GM21717 (cell line): ENCODE results near the gene BIN2.
"Not testable (repeated sequence)": the region's sequence is repeated elsewhere in the genome, so short reads cannot be mapped to it uniquely, and the experiment has no call there.

Source experiments
- ATAC-seq: cut with Tn5 transposase; IDR thresholded peaks from one replicate; pipeline ENCODE4 v1.9.1; 2021; ENCODE audit warnings: mild to moderate bottlenecking, moderate library complexity; ENCODE audit not compliant: unreplicated experiment

BIN2 gene

DNA sequence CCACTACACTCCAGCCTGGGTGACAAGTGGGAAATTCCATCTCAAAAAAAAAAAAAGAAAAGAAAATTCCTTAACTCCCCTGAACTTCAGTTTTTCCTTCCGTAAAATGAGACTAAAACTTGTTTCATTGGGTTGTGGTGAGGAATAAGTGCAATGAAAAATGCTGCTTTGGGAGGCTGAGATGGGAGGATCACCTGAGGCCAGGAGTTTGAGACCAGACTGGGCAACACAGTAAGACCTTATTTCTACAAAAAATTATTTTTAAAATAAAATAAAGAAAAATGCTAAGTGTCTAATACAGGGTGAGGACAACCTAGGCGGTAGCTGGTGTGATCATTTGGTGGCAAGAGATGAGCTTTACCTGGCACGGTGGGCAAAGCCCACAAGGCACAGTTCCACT, 60.6 kb downstream of the BIN2 start:
- ATAC-seq = no peak

DNA sequence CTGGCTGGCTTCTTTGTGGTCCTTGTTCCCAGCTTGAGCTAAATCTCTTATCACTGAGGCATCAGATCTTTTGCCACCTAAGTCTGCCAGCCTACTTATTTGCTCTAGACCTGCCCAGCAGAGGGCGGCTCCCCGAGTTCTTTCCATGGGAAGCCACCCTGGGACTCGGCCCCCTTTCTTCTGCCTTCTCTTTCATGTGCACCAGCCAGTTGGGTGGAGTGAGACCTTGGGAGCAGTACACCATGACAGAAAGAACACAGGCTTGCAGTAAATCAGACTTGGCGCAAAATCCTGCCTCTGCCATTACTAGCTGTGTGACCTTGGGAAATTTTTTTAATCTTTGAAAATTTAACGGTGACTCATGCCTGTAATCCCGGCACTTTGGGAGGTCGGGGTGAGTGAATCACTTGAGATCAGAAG, 61.2 kb downstream of the BIN2 start:
- no peak for ATAC-seq

DNA sequence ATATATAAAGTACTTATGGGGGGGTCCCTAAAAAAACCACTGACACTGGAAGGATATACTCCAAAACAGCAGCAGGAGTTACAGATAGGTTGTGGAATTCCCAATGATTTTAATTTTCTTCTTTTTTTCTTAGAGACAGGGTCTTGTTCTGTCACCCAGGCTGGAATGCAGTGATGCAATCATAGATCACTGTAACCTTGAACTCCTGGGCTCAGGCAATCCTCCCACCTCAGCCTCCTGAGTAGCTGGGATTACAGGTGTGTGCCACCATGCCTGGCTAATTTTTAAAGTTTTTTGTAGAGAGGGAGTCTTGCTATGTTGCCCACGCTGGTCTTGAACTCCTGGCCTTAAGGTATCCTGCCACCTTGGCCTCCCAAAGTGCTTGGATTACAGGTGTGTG, 64.4 kb downstream of the BIN2 start:
- not testable (repeated sequence) for ATAC-seq

DNA sequence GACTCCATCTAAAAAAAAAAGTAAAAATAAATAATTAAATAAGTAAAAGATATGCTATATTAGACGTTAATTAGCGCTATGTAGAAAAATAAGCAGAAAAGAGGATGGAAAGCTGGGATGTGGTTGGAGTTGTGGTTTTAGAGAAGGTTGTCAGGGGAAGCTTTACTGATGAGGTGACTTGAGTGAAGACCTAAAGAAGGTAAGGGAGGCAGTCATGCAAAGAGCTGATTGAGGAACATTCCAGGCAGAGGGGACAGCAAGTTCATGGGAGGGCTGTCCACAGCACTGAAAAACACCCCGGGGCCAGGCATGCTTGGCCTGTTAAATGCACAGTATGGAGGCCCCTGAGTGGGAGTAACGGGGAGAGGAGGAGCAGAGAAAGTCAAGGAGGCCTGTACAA, 69.4 kb downstream of the BIN2 start:
- no peak for ATAC-seq

DNA sequence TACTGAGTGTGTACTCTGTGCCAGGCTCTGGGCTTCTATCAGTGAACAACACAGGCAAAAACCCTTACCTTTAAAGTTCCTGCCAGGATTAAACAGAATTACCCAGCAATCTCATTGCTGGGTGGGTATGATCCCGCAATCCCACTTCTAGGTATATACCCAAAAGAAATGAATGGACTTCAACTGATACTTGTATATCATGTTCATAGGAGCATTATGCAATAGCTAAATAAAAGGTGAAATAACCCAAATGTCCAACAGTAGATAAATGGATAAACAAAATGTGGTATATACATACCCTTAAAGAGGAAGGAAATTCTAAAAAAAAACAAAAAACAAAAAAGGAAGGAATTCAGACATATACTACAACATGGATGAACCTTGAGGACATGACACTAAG, 70.7 kb downstream of the BIN2 start:
- no peak for ATAC-seq

DNA sequence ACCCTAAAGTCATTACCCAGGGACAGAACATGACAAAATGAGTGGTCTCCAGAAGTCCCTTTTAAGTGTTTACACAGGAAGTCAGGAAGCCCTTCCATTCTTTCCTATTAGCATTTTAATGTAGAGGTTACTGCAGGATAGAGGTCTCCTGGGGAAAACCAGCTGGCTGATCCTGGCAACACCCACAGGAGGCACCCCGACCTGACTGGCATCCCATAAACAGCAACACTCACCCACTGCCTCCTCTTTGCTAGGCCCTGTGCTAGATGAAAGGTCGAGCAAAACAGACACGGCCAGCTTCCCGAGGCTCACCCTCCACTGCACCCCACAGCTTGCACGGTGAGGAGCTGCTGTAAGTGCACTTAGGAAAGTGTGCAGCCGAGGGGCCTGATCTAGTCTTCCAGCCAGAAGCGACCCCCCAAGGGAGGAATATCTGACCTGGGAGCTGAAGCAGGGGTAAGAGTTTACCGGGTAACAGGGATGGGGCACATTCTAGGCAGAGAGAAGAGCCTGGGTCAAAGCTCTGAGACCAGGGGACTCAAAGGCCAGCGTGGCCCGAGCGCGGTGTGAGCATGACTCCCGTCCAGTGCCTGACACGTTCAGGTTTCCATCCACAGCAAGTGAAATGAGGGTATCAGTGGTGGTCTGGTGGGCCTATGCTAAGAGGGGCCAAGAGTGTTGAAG, 76.3 kb downstream of the BIN2 start:
- ATAC-seq = no peak

DNA sequence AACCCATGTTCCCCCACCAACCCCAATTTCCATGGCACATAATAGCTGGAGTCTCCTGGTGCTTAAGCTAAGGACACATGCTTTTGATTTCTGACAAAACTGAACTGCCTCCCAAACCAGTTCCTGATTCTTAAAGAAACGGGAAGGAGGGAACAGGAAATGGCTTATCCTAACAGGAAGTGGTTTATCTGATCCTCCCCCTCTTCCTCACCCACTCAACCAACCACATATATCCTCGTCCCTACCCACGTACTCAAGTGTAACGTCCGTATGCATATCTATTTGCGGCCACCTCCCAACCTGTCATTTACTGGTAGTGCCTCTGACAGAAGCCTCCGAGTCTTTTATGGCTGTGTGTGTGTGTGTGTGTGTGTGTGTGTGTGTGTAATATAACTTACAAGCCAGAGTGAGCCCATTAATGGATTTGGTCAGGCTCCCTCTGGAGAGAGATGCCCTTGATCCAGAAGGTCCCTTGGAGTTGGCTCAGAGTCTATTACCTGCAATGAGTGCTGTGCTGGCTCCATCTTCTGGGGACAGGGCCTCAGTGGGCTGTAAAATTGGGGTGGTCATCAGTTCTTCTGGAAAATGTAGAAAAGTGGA, 77.6 kb downstream of the BIN2 start:
- ATAC-seq = no peak

DNA sequence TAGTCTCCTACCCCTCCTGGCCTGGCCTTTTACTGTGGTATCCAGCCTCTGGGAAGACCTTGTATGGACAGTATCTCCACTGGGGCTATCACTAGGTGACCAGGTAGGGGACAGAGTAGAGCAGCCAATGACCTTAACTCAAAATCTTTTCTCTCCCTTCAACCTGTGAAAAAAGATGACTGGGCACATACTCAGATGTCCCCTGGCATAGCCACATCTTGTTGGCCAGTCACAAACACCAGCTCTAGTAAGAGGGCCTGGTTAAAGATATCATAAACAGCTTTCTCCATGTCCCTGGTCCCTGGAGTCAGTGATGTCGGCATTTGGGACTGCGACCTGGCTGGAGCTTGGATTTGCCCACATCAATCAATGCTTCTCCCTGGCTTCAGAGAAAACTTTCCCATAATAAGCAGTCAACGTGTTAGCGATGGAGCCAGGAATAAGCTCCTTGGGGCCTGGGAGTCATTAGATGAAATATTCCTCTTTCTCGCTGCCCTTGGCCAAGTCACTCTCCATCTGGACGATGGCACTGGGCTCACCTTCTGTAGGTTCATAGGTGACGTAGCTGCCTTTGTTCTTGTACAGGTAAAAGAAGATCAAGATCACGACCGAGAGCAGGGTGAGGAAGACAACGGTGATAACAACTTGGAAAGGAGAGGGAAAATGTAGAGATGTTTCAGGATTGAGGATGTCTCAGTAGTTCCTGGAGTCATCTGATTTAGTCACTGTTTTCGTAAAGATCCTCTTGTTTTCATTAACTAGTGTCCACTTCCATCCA, 78.3 kb downstream of the BIN2 start:
- ATAC-seq = no peak

DNA sequence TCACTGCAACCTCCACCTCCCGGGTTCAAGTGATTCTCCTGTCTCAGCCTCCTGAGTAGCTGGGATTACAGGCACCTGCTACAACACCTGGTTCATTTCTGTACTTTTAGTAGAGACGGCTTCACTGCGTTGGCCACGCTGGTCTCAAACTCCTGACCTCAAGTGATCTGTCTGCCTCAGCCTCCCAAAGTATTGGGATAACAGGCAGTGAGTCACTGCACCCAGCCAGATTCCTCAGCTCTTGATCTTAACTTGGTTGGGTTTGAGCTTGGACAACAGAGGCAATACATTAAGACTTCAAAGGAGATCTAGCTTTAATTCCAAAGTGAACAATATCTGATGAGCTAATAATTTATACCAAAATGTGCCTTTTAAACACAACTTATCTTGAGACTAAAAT, 79.7 kb downstream of the BIN2 start:
- ATAC-seq = no peak

DNA sequence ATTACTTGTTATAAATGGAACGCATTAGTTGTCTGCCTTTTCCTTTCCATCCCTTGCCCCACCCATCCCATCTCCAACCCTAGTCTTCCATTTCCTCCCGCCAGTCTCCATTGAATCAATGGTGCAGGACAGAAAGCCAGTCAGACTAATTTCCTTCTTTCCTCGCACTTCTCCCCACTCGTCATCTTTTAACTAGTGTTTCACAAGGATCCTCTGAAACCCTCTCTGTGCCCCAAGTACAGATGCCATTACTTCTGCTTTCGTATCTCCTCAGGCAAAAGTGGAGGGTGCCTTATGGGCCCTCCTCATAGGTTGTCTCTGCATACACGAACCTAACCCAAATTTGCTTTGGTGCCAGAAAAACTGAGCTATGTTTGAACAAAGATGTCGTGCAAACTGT, 81.1 kb downstream of the BIN2 start:
- ATAC-seq = no peak

DNA sequence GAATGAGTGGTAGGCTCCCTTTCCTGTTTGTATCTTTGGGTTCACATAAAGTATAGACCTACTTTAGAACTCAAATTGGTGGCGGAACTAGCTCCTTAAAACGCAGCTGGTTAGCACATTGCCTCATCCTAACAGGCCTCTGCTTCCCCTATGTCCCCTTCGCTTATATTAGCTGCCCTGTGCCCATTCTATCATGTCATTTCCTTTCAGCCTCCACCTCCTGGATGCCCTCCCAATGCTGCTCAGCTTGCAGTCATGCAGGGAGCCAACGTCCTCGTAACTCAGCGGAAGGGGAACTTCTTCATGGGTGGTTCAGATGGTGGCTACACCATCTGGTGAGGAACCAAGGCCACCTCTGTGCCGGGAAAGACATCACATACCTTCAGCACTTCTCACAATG, 81.9 kb downstream of the BIN2 start:
- no peak for ATAC-seq

DNA sequence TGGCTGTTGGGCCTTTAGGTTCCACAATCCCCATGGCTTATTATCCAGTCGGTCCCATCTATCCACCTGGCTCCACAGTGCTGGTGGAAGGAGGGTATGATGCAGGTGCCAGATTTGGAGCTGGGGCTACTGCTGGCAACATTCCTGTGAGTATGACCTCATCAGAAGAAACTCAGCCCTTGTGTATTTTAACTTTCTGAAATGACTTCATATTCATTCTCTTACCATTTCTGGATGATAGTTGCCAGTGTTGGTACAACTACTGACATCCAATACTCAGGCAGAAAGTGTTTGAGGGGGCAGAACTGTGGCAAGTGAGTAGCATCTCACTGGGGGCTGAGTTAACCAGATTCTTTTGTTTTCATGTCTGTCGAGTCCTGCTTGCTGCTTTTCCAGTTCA, 83.0 kb downstream of the BIN2 start:
- no peak for ATAC-seq

DNA sequence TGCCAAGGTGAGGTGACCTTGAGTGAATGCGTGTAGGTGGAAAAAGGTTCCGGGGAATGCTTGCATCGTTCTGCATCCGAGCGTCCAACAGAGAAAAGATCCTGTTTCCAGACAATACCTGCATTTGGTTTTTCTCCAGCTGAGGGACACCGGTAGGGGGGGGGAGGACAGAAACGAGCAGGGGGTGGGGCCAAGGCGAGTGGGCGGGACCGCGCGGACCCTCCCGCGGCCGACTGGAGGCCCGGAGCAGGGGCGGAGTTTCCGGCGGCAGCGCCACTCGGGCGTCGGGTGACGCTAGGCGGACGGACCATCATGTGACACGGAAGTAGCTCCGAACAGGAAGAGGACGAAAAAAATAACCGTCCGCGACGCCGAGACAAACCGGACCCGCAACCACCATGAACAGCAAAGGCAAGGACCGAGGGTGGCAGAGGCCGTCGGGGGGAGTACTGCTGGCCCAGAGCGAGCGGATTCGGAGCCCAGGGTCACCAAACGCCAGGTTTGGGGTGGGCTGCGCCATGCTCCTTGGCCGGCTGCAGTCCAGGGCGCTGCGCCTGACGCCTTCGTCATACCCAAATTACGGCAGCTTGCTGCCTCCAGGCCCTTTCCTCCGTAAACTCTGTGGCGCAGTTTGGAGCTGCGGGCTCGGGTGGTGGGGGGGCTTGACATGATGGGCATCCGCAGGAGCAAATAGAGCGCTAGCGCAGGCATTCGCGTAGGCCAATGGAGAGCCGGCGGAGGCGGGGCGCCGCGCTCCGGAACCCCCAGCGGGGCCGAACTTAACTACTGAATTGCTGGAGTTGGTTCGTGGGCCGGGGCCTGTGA, 85.3 kb downstream of the BIN2 start, which contains the start of gene DAZAP2:
TSS of gene DAZAP2 (plus strand) at position 317 of the 825 bp plus-strand sequence. CDS start at position 399, 82 bp downstream.
- peak; percentile 89 for ATAC-seq

DNA sequence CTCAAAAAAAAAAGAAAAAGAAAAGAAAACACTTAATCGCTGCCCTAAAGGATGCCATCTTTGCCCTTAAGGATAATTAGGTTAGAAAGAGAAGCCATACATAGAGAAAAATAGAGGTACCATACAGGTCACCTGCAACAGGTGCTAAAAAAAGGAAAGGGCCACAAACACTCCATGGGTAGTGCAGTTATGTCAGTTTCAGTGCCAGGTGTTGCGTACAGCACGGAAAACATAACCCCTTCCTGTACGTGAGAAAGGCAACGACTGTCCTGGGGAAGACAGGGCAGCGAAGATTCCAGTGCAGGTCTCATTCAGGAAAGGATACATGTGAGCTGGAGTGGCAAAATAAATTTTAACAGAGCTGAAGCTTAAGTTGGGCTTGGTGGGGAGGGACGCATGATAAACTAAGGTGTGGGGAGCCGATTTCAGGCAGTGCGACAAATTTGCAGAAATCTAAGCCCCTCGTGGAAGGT, 85.9 kb downstream of the BIN2 start:
- no peak for ATAC-seq

DNA sequence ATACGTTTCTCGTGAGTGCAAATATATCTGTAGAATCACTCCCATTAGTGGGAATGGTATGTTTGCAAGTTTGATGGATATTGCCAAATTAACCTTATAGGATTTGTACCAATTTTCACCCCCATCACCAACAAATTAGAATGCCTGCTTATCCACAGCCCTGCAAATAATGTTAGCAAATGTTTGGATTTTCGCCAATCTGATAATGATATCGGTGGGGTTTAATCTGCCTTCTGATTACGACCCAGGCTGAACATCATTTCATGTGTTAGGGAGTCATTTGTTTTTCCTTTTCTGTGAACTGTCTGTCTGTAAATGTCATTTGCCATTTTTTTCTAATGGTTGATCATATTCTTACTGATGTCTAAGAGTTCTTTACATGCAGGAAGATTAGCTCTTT, 89.4 kb downstream of the BIN2 start:
- no peak for ATAC-seq

DNA sequence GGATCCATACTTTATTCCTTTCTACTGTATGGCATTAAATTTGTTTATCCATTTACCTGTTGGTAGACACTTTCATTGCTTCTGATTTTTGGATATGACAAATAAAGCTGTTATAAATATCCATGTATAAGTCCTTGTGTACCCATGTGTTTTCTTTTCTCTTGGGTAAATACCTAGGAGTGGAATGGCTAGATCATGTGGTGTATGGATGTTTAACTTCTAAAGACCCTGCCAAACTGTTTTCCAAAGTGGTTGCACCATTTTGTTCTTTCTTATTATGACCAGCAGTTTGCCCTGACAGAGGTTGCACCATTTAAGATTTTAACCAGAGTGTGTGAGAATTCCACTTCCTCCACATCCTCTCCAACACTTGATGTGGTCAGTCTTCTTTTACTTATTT, 91.3 kb downstream of the BIN2 start:
- no peak for ATAC-seq
